OCI-LY1 (cell line): ENCODE data around the gene ABLIM2.

Experiments
- CTCF ChIP-seq: fragments of 200-600 bp; sonication (generic), shearing (Covaris generic); IDR thresholded peaks from 2 replicates; pipeline ENCODE4 v1.5.1; 2017; ENCODE audit warnings: mild to moderate bottlenecking, antibody characterized with exemption, low read length, moderate library complexity, mixed read lengths
- EZH2 ChIP-seq: fragments of 200-600 bp; sonication (generic), shearing (Covaris generic); IDR thresholded peaks from 2 replicates; pipeline ENCODE4 v1.8.0; 2017; ENCODE audit warnings: borderline replicate concordance, mixed run types, mild to moderate bottlenecking, antibody characterized with exemption, low read length, moderate library complexity, mixed read lengths

GRCh38 chr4:8008391-8008790 is 150.2 kb downstream of the ABLIM2 start:
- TF ChIP-seq CTCF (no peak), EZH2 (no peak)
